SK-N-SH (cell line): Measurements from ENCODE around the gene RIMOC1. TPM values are rescaled to one million over a fixed set of nuclear protein-coding genes. Genes with fewer than 3 reads are reported as not detected.
A peak's percentile ranks its signal among the peaks of the same experiment; 100 is the strongest.

Experiments used
- CTCF ChIA-PET: fragments of 300-600, 350-600 bp; formaldehyde crosslinking; extraction: SDS; loops from one replicate; lab custom pipeline; 2021; lab: Yijun Ruan, JAX
- POLR2A ChIA-PET: fragments of 350-600 bp; sonication (Branson Sonifier 250); formaldehyde crosslinking; extraction: SDS; loops from one replicate; lab custom pipeline; 2020; ENCODE audit warnings: antibody characterized with exemption, inconsistent platforms; lab: Yijun Ruan, JAX
- DNase-seq: peaks from one replicate; pipeline ENCODE4 v3.0.0; 2012
- H2AFZ ChIP-seq: fragments of 200-600 bp; sonication (generic); 2 replicates; pipeline ENCODE4 v1.8.1; 2016; ENCODE audit warnings: antibody characterized with exemption, mild to moderate bottlenecking, low read depth
- H3F3A ChIP-seq: fragments of 200-600 bp; sonication (generic); replicated peaks from 2 replicates; pipeline ENCODE3; 2016; ENCODE audit warnings: antibody characterized with exemption, mild to moderate bottlenecking; ENCODE audit not compliant: insufficient read depth
- H3K27ac ChIP-seq, 2 experiments: fragments of 200-500 bp in 1 of 2; fragments of 200-600 bp in 1 of 2; sonication (Bioruptor generic) in 1 of 2; sonication (generic), shearing (Covaris generic) in 1 of 2; 2 replicates each; pipeline versions ENCODE4 v1.5.1 to v1.6.1; 2014 to 2016; ENCODE audit warnings: low read depth in 2 of 2, inconsistent platforms in 1 of 2, low read length in 1 of 2, mild to moderate bottlenecking in 1 of 2, mixed read lengths in 1 of 2
- H3K27me3 ChIP-seq: fragments of 200-600 bp; sonication (generic), shearing (Covaris generic); 2 replicates; pipeline ENCODE4 v1.6.1; 2016; ENCODE audit warnings: mixed run types; ENCODE audit not compliant: insufficient read depth
- H3K36me3 ChIP-seq, 2 experiments: fragments of 200-500 bp in 1 of 2; fragments of 200-600 bp in 1 of 2; sonication (Bioruptor generic) in 1 of 2; sonication (generic) in 1 of 2; replicated peaks in 1 of 2; 2 replicates each; pipeline versions ENCODE3 to v1.5.1; 2014 to 2016; ENCODE audit warnings: low read length in 1 of 2, mild to moderate bottlenecking in 1 of 2; ENCODE audit not compliant: insufficient read depth in 2 of 2, control insufficient read depth in 1 of 2
- H3K4me1 ChIP-seq, 2 experiments: fragments of 200-500 bp in 1 of 2; fragments of 200-600 bp in 1 of 2; sonication (Bioruptor generic) in 1 of 2; sonication (generic), shearing (Covaris generic) in 1 of 2; 2 replicates each; pipeline versions ENCODE4 v1.5.1 to v1.6.1; 2014 to 2016; ENCODE audit warnings: low read depth in 1 of 2, low read length in 1 of 2, mixed run types in 1 of 2; ENCODE audit not compliant: insufficient read depth in 2 of 2, control insufficient read depth in 1 of 2
- H3K4me2 ChIP-seq: fragments of 200-600 bp; sonication (generic), shearing (Covaris generic); 2 replicates; pipeline ENCODE4 v1.6.1; 2017; ENCODE audit warnings: mixed run types
- H3K4me3 ChIP-seq, 2 experiments: fragments of 200-500 bp in 1 of 2; fragments of 200-600 bp in 1 of 2; sonication (Bioruptor generic) in 1 of 2; sonication (generic), shearing (Covaris generic) in 1 of 2; 2 replicates each; pipeline versions ENCODE4 v1.5.1 to v1.8.1; 2014 to 2016; ENCODE audit warnings: low read depth in 2 of 2, inconsistent platforms in 1 of 2, low read length in 1 of 2, mild to moderate bottlenecking in 1 of 2, mixed read lengths in 1 of 2, moderate library complexity in 1 of 2
- H3K79me2 ChIP-seq: fragments of 200-600 bp; sonication (generic); 2 replicates; pipeline ENCODE4 v1.8.1; 2017; ENCODE audit warnings: mild to moderate bottlenecking; ENCODE audit not compliant: insufficient read depth
- H3K9ac ChIP-seq: fragments of 200-600 bp; sonication (generic); 2 replicates; pipeline ENCODE4 v1.6.1; 2017; ENCODE audit warnings: mixed run types
- H3K9me2 ChIP-seq: fragments of 200-600 bp; sonication (generic); 2 replicates; pipeline ENCODE4 v1.6.1; 2017; ENCODE audit warnings: mixed run types
- H3K9me3 ChIP-seq: fragments of 200-600 bp; sonication (generic); 2 replicates; pipeline ENCODE4 v1.6.1; 2017; ENCODE audit warnings: mixed run types, mild to moderate bottlenecking, moderate library complexity
- H4K20me1 ChIP-seq: fragments of 200-600 bp; sonication (generic); 2 replicates; pipeline ENCODE4 v1.6.1; 2017; ENCODE audit warnings: mild to moderate bottlenecking, mixed run types; ENCODE audit not compliant: insufficient read depth
- CHD2 ChIP-seq: fragments of 150-350 bp; IDR thresholded peaks from 2 replicates; pipeline ENCODE4 v1.6.1; 2018; ENCODE audit warnings: low read length; ENCODE audit not compliant: partially characterized antibody
- EZH2phosphoT487 ChIP-seq: fragments of 200-600 bp; sonication (generic); IDR thresholded peaks from 2 replicates; pipeline ENCODE4 v1.6.1; 2017; ENCODE audit warnings: low read depth, mixed run types, mild to moderate bottlenecking, antibody characterized with exemption, moderate library complexity, borderline replicate concordance
- FOXJ3 ChIP-seq: sonication (generic); formaldehyde crosslinking; IDR thresholded peaks from 2 replicates; pipeline ENCODE4 v1.5.1; 2020; ENCODE audit warnings: mild to moderate bottlenecking, missing genetic modification reagents
- GABPA ChIP-seq: IDR thresholded peaks from 2 replicates; pipeline ENCODE4 v1.4.0; 2012; ENCODE audit warnings: low read depth, mild to moderate bottlenecking
- MXI1 ChIP-seq: IDR thresholded peaks from 2 replicates; pipeline ENCODE4 v1.6.1; 2012; ENCODE audit warnings: mild to moderate bottlenecking, low read depth, low read length, improper control_type of control experiment
- POLR2AphosphoS5 ChIP-seq: IDR thresholded peaks from 2 replicates; pipeline ENCODE4 v1.6.1; 2012; ENCODE audit warnings: low read depth, low read length
- RAD21 ChIP-seq: IDR thresholded peaks from 2 replicates; pipeline ENCODE4 v1.6.1; 2012; ENCODE audit warnings: mild to moderate bottlenecking, low read length
- RFX5 ChIP-seq: IDR thresholded peaks from 2 replicates; pipeline ENCODE4 v1.6.1; 2012; ENCODE audit warnings: mild to moderate bottlenecking, improper control_type of control experiment, low read length
- SMC3 ChIP-seq: IDR thresholded peaks from 2 replicates; pipeline ENCODE4 v1.6.1; 2012; ENCODE audit warnings: low read depth, low read length, improper control_type of control experiment
- TCF12 ChIP-seq: IDR thresholded peaks from 2 replicates; pipeline ENCODE4 v1.4.0; 2012
- TEAD4 ChIP-seq: IDR thresholded peaks from 2 replicates; pipeline ENCODE4 v1.4.0; 2012; ENCODE audit warnings: mild to moderate bottlenecking, borderline replicate concordance; ENCODE audit not compliant: insufficient read depth
- WGBS: methylation state at CpG from one replicate; pipeline ENCODE4 v1.1.6; 2017; ENCODE audit warnings: low lambda C conversion rate; 5-methylcytosine and 5-hydroxymethylcytosine counted together
- polyA plus RNA-seq, 3 experiments: library from polyadenylated mRNA; depleted of rRNA; stranded (reverse); fragments of >200 nt; gene quantifications; 2 replicates each; pipeline ENCODE4 v1.2.3, GENCODE V29; 2012
- TF ChIP-seq, protein P1 (sequence below): IDR thresholded peaks from 2 replicates; pipeline ENCODE4 v1.4.0; 2012; ENCODE audit warnings: low read depth, borderline replicate concordance
- TF ChIP-seq, protein P2 (sequence below): IDR thresholded peaks from 2 replicates; pipeline ENCODE4 v1.4.0; 2012; ENCODE audit warnings: low read depth, borderline replicate concordance
- TF ChIP-seq, protein P3 (sequence below): fragments of 200-600 bp; sonication (generic); IDR thresholded peaks from 2 replicates; pipeline ENCODE4 v1.6.1; 2017; ENCODE audit warnings: antibody characterized with exemption, mild to moderate bottlenecking, moderate library complexity

The RIMOC1 gene
- polyA plus RNA-seq, 1 of the 3 experiments (the other 2 are of a cell fraction) = 6.5 TPM

GRCh38 chr5:41903892-41904799 is at the start of gene RIMOC1 (continued):
- TF ChIP-seq FOXJ3 (CRISPR knock-in tag) = no peak
- TF ChIP-seq GABPA = peak; percentile 88
- TF ChIP-seq, protein P1, sequence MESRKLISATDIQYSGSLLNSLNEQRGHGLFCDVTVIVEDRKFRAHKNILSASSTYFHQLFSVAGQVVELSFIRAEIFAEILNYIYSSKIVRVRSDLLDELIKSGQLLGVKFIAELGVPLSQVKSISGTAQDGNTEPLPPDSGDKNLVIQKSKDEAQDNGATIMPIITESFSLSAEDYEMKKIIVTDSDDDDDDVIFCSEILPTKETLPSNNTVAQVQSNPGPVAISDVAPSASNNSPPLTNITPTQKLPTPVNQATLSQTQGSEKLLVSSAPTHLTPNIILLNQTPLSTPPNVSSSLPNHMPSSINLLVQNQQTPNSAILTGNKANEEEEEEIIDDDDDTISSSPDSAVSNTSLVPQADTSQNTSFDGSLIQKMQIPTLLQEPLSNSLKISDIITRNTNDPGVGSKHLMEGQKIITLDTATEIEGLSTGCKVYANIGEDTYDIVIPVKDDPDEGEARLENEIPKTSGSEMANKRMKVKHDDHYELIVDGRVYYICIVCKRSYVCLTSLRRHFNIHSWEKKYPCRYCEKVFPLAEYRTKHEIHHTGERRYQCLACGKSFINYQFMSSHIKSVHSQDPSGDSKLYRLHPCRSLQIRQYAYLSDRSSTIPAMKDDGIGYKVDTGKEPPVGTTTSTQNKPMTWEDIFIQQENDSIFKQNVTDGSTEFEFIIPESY = no peak
- TF ChIP-seq POLR2AphosphoS5 = peak; percentile 53; the same call in 1 of the 2 replicates
- TF ChIP-seq RFX5 = peak; percentile 66; the same call in 1 of the 2 replicates
- TF ChIP-seq CHD2 = peak; percentile 72
- TF ChIP-seq TCF12 = peak; percentile 41; the same call in 1 of the 2 replicates
- TF ChIP-seq MXI1 = peak; percentile 89
- no peak for TF ChIP-seq EZH2phosphoT487

DNA sequence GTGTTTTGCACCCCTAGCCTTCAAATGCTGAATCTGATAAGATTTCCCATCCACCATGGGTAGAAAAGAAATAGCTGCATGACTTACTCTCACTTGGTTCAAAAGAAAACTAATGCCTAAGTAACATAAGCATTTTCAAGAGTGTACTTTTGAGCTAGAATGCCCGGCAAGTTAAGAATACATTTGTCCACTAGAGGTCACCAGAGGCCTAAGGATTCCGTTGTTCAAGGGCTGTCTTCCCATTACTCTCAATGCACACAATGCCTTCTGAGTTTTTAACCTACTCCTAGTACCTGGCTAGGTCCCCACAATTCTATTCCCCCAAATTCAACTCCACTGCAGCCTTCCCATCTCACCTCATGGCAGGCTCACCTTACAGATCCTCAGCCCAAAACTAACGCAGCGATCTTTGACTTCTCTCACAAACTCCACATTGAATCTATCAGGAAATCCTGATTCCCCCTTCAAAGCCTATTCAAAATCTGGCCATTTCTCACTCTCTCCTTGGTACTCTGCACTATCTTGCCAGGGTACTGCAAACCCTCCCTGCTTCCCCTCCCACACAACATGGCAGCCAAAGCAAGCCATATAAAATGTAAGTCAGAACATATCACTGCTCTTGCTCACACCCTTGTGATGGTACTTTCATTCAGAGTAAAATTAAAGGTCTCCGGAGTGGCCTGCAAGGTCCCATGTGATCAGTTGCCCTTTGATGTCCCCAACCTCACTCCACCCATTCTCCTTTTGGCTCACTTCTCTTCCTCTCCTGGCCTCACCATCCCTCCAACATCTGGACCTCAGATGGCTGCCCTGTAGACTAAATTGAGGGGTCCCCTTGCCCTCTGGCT is 47.3 kb upstream of the RIMOC1 start:
- no peak overlapping the region for H3K4me3 ChIP-seq
- H3K27ac ChIP-seq = no peak overlapping the region
- H3K9ac ChIP-seq = no peak overlapping the region
- no peak overlapping the region for H3K4me2 ChIP-seq
- H3K9me2 ChIP-seq = no peaks in the 10 kb centered on the region
- H3K9me3 ChIP-seq = no peaks in the 10 kb centered on the region
- DNase-seq = peak; percentile 51
- no peak overlapping the region for H2AFZ ChIP-seq
- no peaks in the 10 kb centered on the region; a peak in 1 of 4 replicates for H3K4me1 ChIP-seq
- ChIA-PET CTCF (interaction anchor here (0.6 to 5.0 kb wide), 32 partner anchors 10 to 1286 kb away, joined by 3 to 126 read pairs (median 4); partner anchors contain the start of genes FBXO4 and RIMOC1), POLR2A (no interaction called here)
- WGBS = 57% methylated on average over 5 of the region's 5 CpGs
- peaks cover 22 to 70% of the 10 kb centered on the region in 2 experiments for H3K36me3 ChIP-seq
- H3F3A ChIP-seq = no peaks in the 10 kb centered on the region
- no peaks in the 10 kb centered on the region for H4K20me1 ChIP-seq
- H3K79me2 ChIP-seq = no peaks in the 10 kb centered on the region
- TF ChIP-seq, protein P2, sequence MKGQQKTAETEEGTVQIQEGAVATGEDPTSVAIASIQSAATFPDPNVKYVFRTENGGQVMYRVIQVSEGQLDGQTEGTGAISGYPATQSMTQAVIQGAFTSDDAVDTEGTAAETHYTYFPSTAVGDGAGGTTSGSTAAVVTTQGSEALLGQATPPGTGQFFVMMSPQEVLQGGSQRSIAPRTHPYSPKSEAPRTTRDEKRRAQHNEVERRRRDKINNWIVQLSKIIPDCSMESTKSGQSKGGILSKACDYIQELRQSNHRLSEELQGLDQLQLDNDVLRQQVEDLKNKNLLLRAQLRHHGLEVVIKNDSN = no peak
- TF ChIP-seq, protein P3, sequence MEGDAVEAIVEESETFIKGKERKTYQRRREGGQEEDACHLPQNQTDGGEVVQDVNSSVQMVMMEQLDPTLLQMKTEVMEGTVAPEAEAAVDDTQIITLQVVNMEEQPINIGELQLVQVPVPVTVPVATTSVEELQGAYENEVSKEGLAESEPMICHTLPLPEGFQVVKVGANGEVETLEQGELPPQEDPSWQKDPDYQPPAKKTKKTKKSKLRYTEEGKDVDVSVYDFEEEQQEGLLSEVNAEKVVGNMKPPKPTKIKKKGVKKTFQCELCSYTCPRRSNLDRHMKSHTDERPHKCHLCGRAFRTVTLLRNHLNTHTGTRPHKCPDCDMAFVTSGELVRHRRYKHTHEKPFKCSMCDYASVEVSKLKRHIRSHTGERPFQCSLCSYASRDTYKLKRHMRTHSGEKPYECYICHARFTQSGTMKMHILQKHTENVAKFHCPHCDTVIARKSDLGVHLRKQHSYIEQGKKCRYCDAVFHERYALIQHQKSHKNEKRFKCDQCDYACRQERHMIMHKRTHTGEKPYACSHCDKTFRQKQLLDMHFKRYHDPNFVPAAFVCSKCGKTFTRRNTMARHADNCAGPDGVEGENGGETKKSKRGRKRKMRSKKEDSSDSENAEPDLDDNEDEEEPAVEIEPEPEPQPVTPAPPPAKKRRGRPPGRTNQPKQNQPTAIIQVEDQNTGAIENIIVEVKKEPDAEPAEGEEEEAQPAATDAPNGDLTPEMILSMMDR = peak; percentile 82
- TF ChIP-seq SMC3 (peak; percentile 75), RAD21 (peak; percentile 92), TEAD4 (no peak)
- TF ChIP-seq, all 33 proteins: peak for 3
- no peaks in the 10 kb centered on the region for H3K27me3 ChIP-seq
